MCF 10A (cell line): Measurements from ENCODE around the gene TAGAP. TPM values are rescaled to one million over a fixed set of nuclear protein-coding genes. Genes with fewer than 3 reads are reported as not detected.
A peak's percentile ranks its signal among the peaks of the same experiment; 100 is the strongest.
"Not testable (repeated sequence)": the region's sequence is repeated elsewhere in the genome, so short reads cannot be mapped to it uniquely, and the experiment has no call there.

Source experiments
- BruUV-seq: library from RNA; stranded (reverse); fragments of 400-500 nt; replicated peaks from 2 replicates; lab custom pipeline; 2021; lab: Mats Ljungman, UMichigan
- CTCF ChIA-PET: fragments of 300-600 bp; sonication (Branson Sonifier 250); formaldehyde crosslinking; extraction: SDS; loops from one replicate; lab custom pipeline; 2021; ENCODE audit warnings: antibody characterized with exemption, inconsistent platforms; lab: Yijun Ruan, JAX
- POLR2A ChIA-PET: fragments of 300-600, 350-650 bp; sonication (Branson Sonifier 250); formaldehyde crosslinking; extraction: SDS; loops from one replicate; lab custom pipeline; 2020; ENCODE audit warnings: antibody characterized with exemption, inconsistent platforms; lab: Yijun Ruan, JAX
- DNase-seq: peaks from one replicate; pipeline ENCODE4 v3.0.0-alpha.2; 2018; ENCODE audit not compliant: unreplicated experiment
- H3K27ac Mint-ChIP-seq: one replicate; pipeline ENCODE4 v1.8.0; 2022; ENCODE audit warnings: mild to moderate bottlenecking, low read depth, mixed read lengths; ENCODE audit not compliant: unreplicated experiment
- H3K27me3 Mint-ChIP-seq: one replicate; pipeline ENCODE4 v1.8.0; 2022; ENCODE audit warnings: mixed read lengths; ENCODE audit not compliant: insufficient read depth, unreplicated experiment
- H3K36me3 Mint-ChIP-seq: one replicate; pipeline ENCODE4 v1.8.0; 2022; ENCODE audit warnings: mild to moderate bottlenecking, moderate library complexity, mixed read lengths; ENCODE audit not compliant: insufficient read depth, unreplicated experiment
- H3K4me1 Mint-ChIP-seq: one replicate; pipeline ENCODE4 v1.8.0; 2022; ENCODE audit warnings: mixed read lengths; ENCODE audit not compliant: insufficient read depth, unreplicated experiment
- H3K4me3 Mint-ChIP-seq: one replicate; pipeline ENCODE4 v1.8.0; 2022; ENCODE audit warnings: mild to moderate bottlenecking, moderate library complexity, mixed read lengths; ENCODE audit not compliant: unreplicated experiment
- H3K9me3 Mint-ChIP-seq: one replicate; pipeline ENCODE4 v1.8.0; 2022; ENCODE audit warnings: mixed read lengths; ENCODE audit not compliant: unreplicated experiment
- CTCF ChIP-seq: fragments of 200-600 bp; IDR thresholded peaks from one replicate; pipeline ENCODE4 v1.8.0; 2022; ENCODE audit warnings: antibody characterized with exemption, mild to moderate bottlenecking; ENCODE audit not compliant: unreplicated experiment
- intact Hi-C: fragments of 100-400 bp; cut with micrococcal nuclease; formaldehyde crosslinking; loops from 2 replicates; pipeline ENCODE4 v1.14.1; 2022
- total RNA-seq: library from RNA; stranded (reverse); gene quantifications from 2 replicates; pipeline ENCODE4 v1.2.3, GENCODE V29; 2022

The TAGAP gene
- total RNA-seq, 1 experiment from 2014 or later: not detected

GRCh38 chr6:159013229-159013628 is 31.6 kb downstream of the TAGAP start:
- intact Hi-C loops: no loop called here
- no TSS peak for BruUV-seq
- POLR2A ChIA-PET: no interaction called here

GRCh38 chr6:159012201-159012600 is 32.6 kb downstream of the TAGAP start:
- H3K9me3 Mint-ChIP-seq: no peaks in the 10 kb centered on the region
- H3K27ac Mint-ChIP-seq: no peak overlapping the region
- ChIA-PET CTCF (interaction anchor here (1.4 kb wide), 1 partner anchor 92 kb away, joined by 3 read pairs; no protein-coding TSS in a partner anchor), POLR2A (interaction anchor here (2.3 kb wide), 1 partner anchor 123 kb away, joined by 9 read pairs; no protein-coding TSS in a partner anchor)
- H3K4me3 Mint-ChIP-seq: no peak overlapping the region
- no peaks in the 10 kb centered on the region for H3K36me3 Mint-ChIP-seq
- TF ChIP-seq CTCF: no peak
- H3K27me3 Mint-ChIP-seq: no peaks in the 10 kb centered on the region
- intact Hi-C loops: no loop called here
- no peak for DNase-seq
- BruUV-seq: no TSS peak
- H3K4me1 Mint-ChIP-seq: no peaks in the 10 kb centered on the region

More at GRCh38 chr6:159013229-159013628, 31.6 kb downstream of the TAGAP start:
- Mint-ChIP-seq H3K27ac (no peak overlapping the region), H3K36me3 (no peaks in the 10 kb centered on the region), H3K27me3 (no peaks in the 10 kb centered on the region), H3K4me3 (no peak overlapping the region), H3K9me3 (no peaks in the 10 kb centered on the region), H3K4me1 (no peaks in the 10 kb centered on the region)
- DNase-seq: no peak
- CTCF ChIA-PET: interaction anchor here (0.6 to 6.7 kb wide), 5 partner anchors 12 to 122 kb away, joined by 3 to 32 read pairs (median 3); no protein-coding TSS in a partner anchor
- no peak for TF ChIP-seq CTCF

GRCh38 chr6:159010037-159010612 is 34.7 kb downstream of the TAGAP start:
- intact Hi-C loops, H3K27me3 Mint-ChIP-seq, H3K36me3 Mint-ChIP-seq, BruUV-seq, H3K27ac Mint-ChIP-seq, H3K4me3 Mint-ChIP-seq, H3K4me1 Mint-ChIP-seq, H3K9me3 Mint-ChIP-seq: not testable (repeated sequence)
- peak; percentile 26 for DNase-seq
- ChIA-PET CTCF (interaction anchor here (0.6 to 5.2 kb wide), 17 partner anchors 8 to 1090 kb away, joined by 3 to 182 read pairs (median 4); partner anchors contain the start of gene TAGAP), POLR2A (interaction anchor here (2.3 kb wide), 2 partner anchors 10 to 125 kb away, joined by 9 to 11 read pairs; partner anchors contain the start of gene RSPH3)

DNA sequence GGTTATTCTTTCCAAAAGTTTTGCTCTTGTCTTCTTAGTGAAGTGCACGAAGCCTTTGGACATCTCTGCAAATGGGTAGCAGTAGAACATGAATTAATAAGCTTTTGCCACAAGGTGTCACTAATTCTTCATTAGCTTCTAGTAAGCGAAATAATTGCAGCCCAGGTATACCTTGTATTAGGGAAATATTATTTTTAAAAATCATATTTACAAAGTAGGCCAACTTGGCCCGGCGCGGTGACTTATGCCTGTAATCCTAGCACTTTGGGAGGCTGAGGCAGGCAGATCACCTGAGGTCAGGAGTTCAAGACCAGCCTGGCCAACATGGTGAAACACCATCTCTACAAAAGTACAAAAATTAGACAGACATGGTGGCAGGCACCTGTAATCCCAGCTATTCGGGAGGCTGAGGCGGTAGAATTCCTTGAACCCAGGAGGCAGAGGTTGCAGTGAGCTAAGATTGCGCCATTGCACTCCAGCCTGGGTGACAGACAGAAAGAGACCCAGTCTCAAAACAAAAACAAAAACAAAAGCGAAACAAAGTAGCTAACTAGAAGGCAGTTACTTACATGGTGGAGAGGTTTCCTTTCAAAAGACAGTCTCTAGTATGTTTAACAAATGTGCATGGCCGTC is 36.0 kb downstream of the TAGAP start:
- Mint-ChIP-seq H3K4me1 (no peaks in the 10 kb centered on the region), H3K4me3 (no peak overlapping the region), H3K27me3 (no peaks in the 10 kb centered on the region), H3K27ac (no peak overlapping the region), H3K36me3 (peaks cover 6% of the 10 kb centered on the region), H3K9me3 (no peaks in the 10 kb centered on the region)
- peak; percentile 42 for TF ChIP-seq CTCF
- intact Hi-C loops: loop anchor here (1.0 kb wide), 3 partner anchors 34 to 126 kb away; no protein-coding TSS in a partner anchor
- ChIA-PET POLR2A (interaction anchor here (0.6 to 2.3 kb wide), 5 partner anchors 9 to 145 kb away, joined by 3 to 11 read pairs (median 4); partner anchors contain the start of gene RSPH3), CTCF (interaction anchor here (0.6 to 5.2 kb wide), 28 partner anchors 8 to 1391 kb away, joined by 3 to 182 read pairs (median 5); partner anchors contain the start of gene RSPH3)
- no TSS peak for BruUV-seq
- peak; percentile 53 for DNase-seq
